Measurements from ENCODE around the gene SFMBT2.

SFMBT2 gene

GRCh38 chr10:7199152-7199760 lies 211.6 kb downstream of the SFMBT2 start:
- DNase-seq (ENCODE audit: extremely low spot score): no peak
- ChIA-PET POLR2A (no interaction called here), CTCF (interaction anchor here (0.6 kb wide), 1 partner anchor 102 kb away, joined by 3 read pairs; no protein-coding TSS in a partner anchor)
- no peak for TF ChIP-seq L3MBTL2 (conservative IDR thresholded peaks at IDR 0.05)
- TF ChIP-seq SP1 (IDR thresholded peaks at IDR 0.05): no peak
- TF ChIP-seq FOXA1 (IDR thresholded peaks at IDR 0.05): no peak
- TF ChIP-seq FOXM1 (IDR thresholded peaks at IDR 0.05; ENCODE audit: borderline replicate concordance): no peak
- TF ChIP-seq ZNF384 (IDR thresholded peaks at IDR 0.05): no peak
- no peak for TF ChIP-seq PKNOX1 (IDR thresholded peaks at IDR 0.05)
- no peak for TF ChIP-seq NFRKB (IDR thresholded peaks at IDR 0.05)
- TF ChIP-seq CTBP1 (IDR thresholded peaks at IDR 0.05; ENCODE audit: borderline replicate concordance): no peak
- no peak for TF ChIP-seq TARDBP (IDR thresholded peaks at IDR 0.05)
- no peak for TF ChIP-seq SUZ12 (IDR thresholded peaks at IDR 0.05)
- TF ChIP-seq LEF1 (IDR thresholded peaks at IDR 0.05; ENCODE audit: borderline replicate concordance): no peak
- TF ChIP-seq FOXK2 (IDR thresholded peaks at IDR 0.05): no peak
- TF ChIP-seq BHLHE40 (IDR thresholded peaks at IDR 0.05; ENCODE audit: borderline replicate concordance): no peak
- TF ChIP-seq ELF4 (IDR thresholded peaks at IDR 0.05): no peak
- TF ChIP-seq ARNT (IDR thresholded peaks at IDR 0.05): no peak
- TF ChIP-seq HDGF (IDR thresholded peaks at IDR 0.05; ENCODE audit: borderline replicate concordance): no peak

GRCh38 chr10:7196284-7196683 lies 214.6 kb downstream of the SFMBT2 start:
- TF ChIP-seq FOXA1 (IDR thresholded peaks at IDR 0.05): no peak
- TF ChIP-seq ZNF384 (IDR thresholded peaks at IDR 0.05): no peak
- no peak for TF ChIP-seq FOXM1 (IDR thresholded peaks at IDR 0.05; ENCODE audit: borderline replicate concordance)
- no peak for TF ChIP-seq BHLHE40 (IDR thresholded peaks at IDR 0.05; ENCODE audit: borderline replicate concordance)
- TF ChIP-seq NFRKB (IDR thresholded peaks at IDR 0.05): no peak
- TF ChIP-seq SUZ12 (IDR thresholded peaks at IDR 0.05): no peak
- TF ChIP-seq ELF4 (IDR thresholded peaks at IDR 0.05): no peak
- TF ChIP-seq FOXK2 (IDR thresholded peaks at IDR 0.05): no peak
- TF ChIP-seq ARNT (IDR thresholded peaks at IDR 0.05): no peak
- TF ChIP-seq TARDBP (IDR thresholded peaks at IDR 0.05): no peak
- no peak for TF ChIP-seq L3MBTL2 (conservative IDR thresholded peaks at IDR 0.05)
- TF ChIP-seq CTBP1 (IDR thresholded peaks at IDR 0.05; ENCODE audit: borderline replicate concordance): no peak
- no peak for TF ChIP-seq SP1 (IDR thresholded peaks at IDR 0.05)
- TF ChIP-seq PKNOX1 (IDR thresholded peaks at IDR 0.05): no peak
- no peak for TF ChIP-seq LEF1 (IDR thresholded peaks at IDR 0.05; ENCODE audit: borderline replicate concordance)
- no peak for TF ChIP-seq HDGF (IDR thresholded peaks at IDR 0.05; ENCODE audit: borderline replicate concordance)
- no peak for DNase-seq (ENCODE audit: extremely low spot score)
- POLR2A ChIA-PET: no interaction called here
- CTCF ChIA-PET: no interaction called here

- no peak for DNase-seq (ENCODE audit: extremely low spot score)
- POLR2A ChIA-PET: no interaction called here
- CTCF ChIA-PET: no interaction called here
- TF ChIP-seq FOXM1 (IDR thresholded peaks at IDR 0.05; ENCODE audit: borderline replicate concordance) (no peak), ELF4 (IDR thresholded peaks at IDR 0.05) (no peak), SP1 (IDR thresholded peaks at IDR 0.05) (no peak), SUZ12 (IDR thresholded peaks at IDR 0.05) (no peak), PKNOX1 (IDR thresholded peaks at IDR 0.05) (no peak), FOXK2 (IDR thresholded peaks at IDR 0.05) (no peak), NFRKB (IDR thresholded peaks at IDR 0.05) (no peak), BHLHE40 (IDR thresholded peaks at IDR 0.05; ENCODE audit: borderline replicate concordance) (no peak), ZNF384 (IDR thresholded peaks at IDR 0.05) (no peak), FOXA1 (IDR thresholded peaks at IDR 0.05) (no peak), L3MBTL2 (conservative IDR thresholded peaks at IDR 0.05) (no peak)
Observed at GRCh38 chr10:7195118-7195517, 215.7 kb downstream of the SFMBT2 start.

DNA sequence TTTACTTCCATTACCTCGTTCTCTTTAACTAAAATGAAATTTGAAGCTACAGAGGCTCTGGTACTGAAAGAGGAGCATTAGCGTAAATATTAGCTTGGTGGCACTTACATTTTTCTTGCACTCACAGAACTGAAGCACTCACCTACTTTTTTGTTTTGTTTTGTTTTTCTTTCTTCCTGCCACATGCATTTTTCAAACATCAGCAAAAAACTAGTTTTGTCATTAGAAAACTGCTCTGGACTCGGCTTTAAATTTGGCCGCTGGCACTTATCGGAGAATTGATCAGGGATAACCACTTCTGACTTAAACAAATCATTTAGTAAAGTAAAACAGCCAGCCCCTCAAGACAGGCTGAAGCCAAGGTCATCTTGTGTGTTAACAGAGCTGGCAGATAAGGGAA lies 216.3 kb downstream of the SFMBT2 start:
- POLR2A ChIA-PET: no interaction called here
- TF ChIP-seq ZNF384 (IDR thresholded peaks at IDR 0.05) (no peak), PKNOX1 (IDR thresholded peaks at IDR 0.05) (no peak)
- CTCF ChIA-PET: no interaction called here
- DNase-seq (ENCODE audit: extremely low spot score): no peak

DNA sequence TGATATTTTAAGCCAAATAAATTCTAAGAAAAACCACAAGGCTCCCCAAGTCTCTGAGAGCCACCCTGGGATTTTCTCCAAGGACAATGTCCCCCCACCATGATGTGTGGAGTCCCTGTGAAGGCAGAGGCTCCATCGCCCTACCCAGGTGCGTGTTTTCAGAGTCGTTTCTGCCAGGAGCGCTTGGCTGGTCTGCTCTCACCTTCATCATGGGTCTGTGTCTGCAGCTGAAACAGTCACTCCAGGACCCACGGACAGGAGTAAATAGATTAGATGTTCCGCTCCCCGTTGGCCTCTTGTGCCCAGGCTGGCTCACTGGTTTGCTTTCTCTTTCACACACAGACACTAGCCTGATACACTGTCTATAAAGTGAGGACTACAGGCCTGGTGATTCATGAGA lies 217.5 kb downstream of the SFMBT2 start:
- CTCF ChIA-PET: no interaction called here
- TF ChIP-seq CTBP1 (IDR thresholded peaks at IDR 0.05; ENCODE audit: borderline replicate concordance) (no peak), ARNT (IDR thresholded peaks at IDR 0.05) (no peak), ELF4 (IDR thresholded peaks at IDR 0.05) (no peak), FOXK2 (IDR thresholded peaks at IDR 0.05) (no peak), HDGF (IDR thresholded peaks at IDR 0.05; ENCODE audit: borderline replicate concordance) (no peak), SP1 (IDR thresholded peaks at IDR 0.05) (no peak), LEF1 (IDR thresholded peaks at IDR 0.05; ENCODE audit: borderline replicate concordance) (no peak), FOXA1 (IDR thresholded peaks at IDR 0.05) (no peak), NFRKB (IDR thresholded peaks at IDR 0.05) (no peak)
- POLR2A ChIA-PET: no interaction called here
- DNase-seq (ENCODE audit: extremely low spot score): no peak

DNA sequence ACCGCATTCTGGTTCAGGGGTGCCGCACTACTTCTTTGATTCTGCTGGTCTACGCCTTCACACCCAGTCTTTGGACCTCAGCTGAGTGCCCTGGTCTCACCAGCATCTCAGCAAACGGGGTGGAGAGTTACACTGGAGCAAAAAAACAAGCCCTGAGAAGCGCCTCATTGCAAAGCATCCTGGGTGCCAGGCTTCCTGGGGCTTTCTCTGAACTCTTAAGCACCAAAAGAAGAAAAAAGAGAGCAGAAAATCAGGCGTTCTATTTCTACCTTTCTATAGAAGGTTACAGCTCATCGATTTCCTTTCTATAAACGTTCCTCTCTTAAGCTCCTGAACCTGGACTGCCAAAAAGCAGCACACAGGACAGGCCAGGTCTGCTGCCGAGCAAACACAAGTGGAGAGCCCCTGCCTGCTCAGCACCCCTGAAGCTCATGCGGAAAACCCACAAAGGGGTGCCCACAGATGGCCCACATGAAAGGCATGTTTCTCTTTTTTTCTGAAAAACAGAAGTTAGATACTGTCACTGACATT lies 217.9 kb downstream of the SFMBT2 start:
- TF ChIP-seq ARNT (IDR thresholded peaks at IDR 0.05): no peak
- TF ChIP-seq ZNF384 (IDR thresholded peaks at IDR 0.05): no peak
- TF ChIP-seq HDGF (IDR thresholded peaks at IDR 0.05; ENCODE audit: borderline replicate concordance): no peak
- no peak for TF ChIP-seq FOXK2 (IDR thresholded peaks at IDR 0.05)
- no peak for TF ChIP-seq SUZ12 (IDR thresholded peaks at IDR 0.05)
- no peak for TF ChIP-seq NFRKB (IDR thresholded peaks at IDR 0.05)
- TF ChIP-seq SP1 (IDR thresholded peaks at IDR 0.05): no peak
- TF ChIP-seq PKNOX1 (IDR thresholded peaks at IDR 0.05): no peak
- POLR2A ChIA-PET: no interaction called here
- no peak for DNase-seq (ENCODE audit: extremely low spot score)
- CTCF ChIA-PET: no interaction called here

All from HEK293T (cell line).